Vagina (tissue), 2 donors: ENCODE results near the gene ASPRV1.

Experiments used
- CTCF ChIP-seq, 3 experiments: fragments of 450-650 bp in 2 of 3; fragments of 200-600 bp in 1 of 3; sonication (generic) in 1 of 3; IDR thresholded peaks; one replicate each; pipeline ENCODE4 v1.5.1; 2017 to 2019; ENCODE audit warnings: antibody characterized with exemption in 3 of 3, mild to moderate bottlenecking in 2 of 3, moderate library complexity in 2 of 3
- POLR2A ChIP-seq, 2 donors: fragments of 450-650 bp; IDR thresholded peaks; one replicate each; pipeline ENCODE4 v1.6.1; 2017; ENCODE audit warnings: antibody characterized with exemption in 2 of 2, mild to moderate bottlenecking in 2 of 2, moderate library complexity in 2 of 2

DNA sequence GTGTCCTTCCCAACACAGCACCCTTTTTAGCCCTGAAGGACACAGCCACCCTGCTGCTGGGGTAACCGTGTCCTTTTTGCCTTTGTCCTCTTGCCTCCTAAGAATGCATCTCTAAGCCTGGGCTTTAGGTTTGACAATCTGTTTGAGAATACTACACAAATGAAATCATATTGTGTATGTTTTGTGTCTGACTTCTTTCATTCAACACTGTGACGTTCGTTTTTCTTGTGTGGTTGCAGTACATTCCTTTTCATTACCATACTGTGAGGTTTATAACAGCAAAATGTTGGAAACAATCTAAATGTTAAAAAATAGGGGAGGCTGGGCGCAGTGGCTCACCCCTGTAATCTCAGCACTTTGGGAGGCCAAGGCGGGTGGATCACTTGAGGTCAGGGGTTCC, 11.2 kb downstream of the ASPRV1 start:
- TF ChIP-seq POLR2A (IDR thresholded peaks at IDR 0.05) (no peak), CTCF (IDR thresholded peaks at IDR 0.05) (no peak)
